GM19043 (cell line): ENCODE data around the gene ALG2.

Experiments
- ATAC-seq: cut with Tn5 transposase; IDR thresholded peaks from one replicate; pipeline ENCODE4 v1.9.1; 2021; ENCODE audit warnings: low read depth; ENCODE audit not compliant: unreplicated experiment

Gene ALG2

GRCh38 chr9:99173570-99174504 lies 47.9 kb downstream of the ALG2 start:
- ATAC-seq: no peak

GRCh38 chr9:99172124-99173091 lies 49.3 kb downstream of the ALG2 start:
- ATAC-seq: no peak

GRCh38 chr9:99171225-99172123 lies 50.3 kb downstream of the ALG2 start:
- ATAC-seq: no peak

GRCh38 chr9:99169982-99170761 lies 51.6 kb downstream of the ALG2 start:
- ATAC-seq: no peak

- ATAC-seq: no peak
Measured at GRCh38 chr9:99169086-99169485, 52.7 kb downstream of the ALG2 start.

GRCh38 chr9:99167694-99168093 lies 54.0 kb downstream of the ALG2 start:
- no peak for ATAC-seq

GRCh38 chr9:99167119-99167518 lies 54.6 kb downstream of the ALG2 start:
- ATAC-seq: no peak
